IMR-90 (cell line): Measurements from ENCODE around the gene CHST3. TPM values are rescaled to one million over a fixed set of nuclear protein-coding genes. Genes with fewer than 3 reads are reported as not detected.
"Not testable (repeated sequence)": the region's sequence is repeated elsewhere in the genome, so short reads cannot be mapped to it uniquely, and the experiment has no call there.

ENCODE experiments used
- ATAC-seq: fragments of 200-7000 bp; cut with Tn5 transposase; 2 replicates; pipeline ENCODE4 v1.9.1; 2020; ENCODE audit warnings: low read depth, mild to moderate bottlenecking, moderate library complexity
- BruUV-seq: library from RNA; stranded (reverse); fragments of 400-500 nt; replicated peaks from 2 replicates; lab custom pipeline; 2021; lab: Mats Ljungman, UMichigan
- CTCF ChIA-PET: fragments of 300-600 bp; formaldehyde crosslinking; extraction: SDS; loops from one replicate; lab custom pipeline; 2021; ENCODE audit warnings: antibody characterized with exemption; lab: Yijun Ruan, JAX
- POLR2A ChIA-PET: fragments of 300-600 bp; sonication (Branson Sonifier 250); formaldehyde crosslinking; loops from one replicate; lab custom pipeline; 2022; ENCODE audit warnings: antibody characterized with exemption; ENCODE audit not compliant: unreplicated experiment; lab: Charles Lee
- DNase-seq: peaks from one replicate; pipeline ENCODE4 v3.0.0; 2013
- H2AFZ ChIP-seq: replicated peaks from 2 replicates; pipeline ENCODE3; 2013; ENCODE audit warnings: low read length, mild to moderate bottlenecking; ENCODE audit not compliant: poor library complexity
- H2AK5ac ChIP-seq: 2 replicates; pipeline ENCODE4 v1.6.1; 2013; ENCODE audit warnings: low read depth, low read length, inconsistent platforms
- H2AK9ac ChIP-seq: replicated peaks from 2 replicates; pipeline ENCODE3; 2013; ENCODE audit warnings: mild to moderate bottlenecking, low read depth, low read length, moderate library complexity; ENCODE audit not compliant: poor library complexity
- H2BK120ac ChIP-seq: 2 replicates; pipeline ENCODE4 v1.6.1; 2013; ENCODE audit warnings: low read depth, low read length, inconsistent platforms
- H2BK15ac ChIP-seq: 3 replicates; pipeline ENCODE4 v1.6.1; 2013; ENCODE audit warnings: low read depth, low read length, inconsistent platforms
- H2BK20ac ChIP-seq: 2 replicates; pipeline ENCODE4 v1.6.1; 2013; ENCODE audit warnings: low read depth, mild to moderate bottlenecking, inconsistent platforms, low read length, moderate library complexity
- H2BK5ac ChIP-seq: 2 replicates; pipeline ENCODE4 v1.6.1; 2013; ENCODE audit warnings: mild to moderate bottlenecking, low read depth, low read length, inconsistent platforms; ENCODE audit not compliant: poor library complexity, severe bottlenecking
- H3K14ac ChIP-seq: replicated peaks from 2 replicates; pipeline ENCODE4 v1.6.1; 2013; ENCODE audit warnings: low read depth, low read length, inconsistent platforms
- H3K18ac ChIP-seq: 2 replicates; pipeline ENCODE4 v1.6.1; 2013; ENCODE audit warnings: low read depth, low read length, control low read depth
- H3K23ac ChIP-seq: 2 replicates; pipeline ENCODE4 v1.6.1; 2013; ENCODE audit warnings: low read depth, low read length, inconsistent platforms
- H3K27ac ChIP-seq: 2 replicates; pipeline ENCODE4 v1.5.1; 2013; ENCODE audit warnings: mild to moderate bottlenecking, control low read depth, low read length; ENCODE audit not compliant: insufficient read depth
- H3K27me3 ChIP-seq: 2 replicates; pipeline ENCODE4 v1.6.1; 2013; ENCODE audit warnings: low read length; ENCODE audit not compliant: control insufficient read depth, insufficient read depth
- H3K36me3 ChIP-seq: 2 replicates; pipeline ENCODE4 v1.6.1; 2013; ENCODE audit warnings: low read length, mixed read lengths; ENCODE audit not compliant: control insufficient read depth, insufficient read depth
- H3K4ac ChIP-seq: 2 replicates; pipeline ENCODE4 v1.6.1; 2013; ENCODE audit warnings: low read depth, low read length, inconsistent platforms
- H3K4me1 ChIP-seq: 2 replicates; pipeline ENCODE4 v1.6.1; 2013; ENCODE audit warnings: low read length, mixed read lengths; ENCODE audit not compliant: control insufficient read depth, insufficient read depth
- H3K4me2 ChIP-seq: 2 replicates; pipeline ENCODE4 v1.6.1; 2013; ENCODE audit warnings: low read depth, mild to moderate bottlenecking, control low read depth, low read length, moderate library complexity
- H3K4me3 ChIP-seq: 2 replicates; pipeline ENCODE4 v1.5.1; 2013; ENCODE audit warnings: low read depth, mild to moderate bottlenecking, control low read depth, low read length, moderate library complexity; ENCODE audit not compliant: insufficient read depth
- H3K56ac ChIP-seq: 2 replicates; pipeline ENCODE4 v1.6.1; 2013; ENCODE audit warnings: low read length, inconsistent platforms; ENCODE audit not compliant: insufficient read depth; ENCODE audit errors: extremely low read depth
- H3K79me1 ChIP-seq, 2 experiments: 2 replicates each; pipeline ENCODE4 v1.6.1; 2013; ENCODE audit warnings: low read length in 2 of 2, inconsistent platforms in 1 of 2, low read depth in 1 of 2
- H3K9ac ChIP-seq: 2 replicates; pipeline ENCODE4 v1.6.1; 2013; ENCODE audit warnings: low read depth, low read length, control low read depth
- H3K9me1 ChIP-seq: 2 replicates; pipeline ENCODE4 v1.6.1; 2013; ENCODE audit warnings: low read length, inconsistent platforms; ENCODE audit not compliant: insufficient read depth
- H3K9me3 ChIP-seq: 2 replicates; pipeline ENCODE4 v1.6.1; 2013; ENCODE audit warnings: low read length; ENCODE audit not compliant: control insufficient read depth, insufficient read depth
- H4K20me1 ChIP-seq: 2 replicates; pipeline ENCODE4 v1.6.1; 2013; ENCODE audit warnings: low read length, inconsistent platforms; ENCODE audit not compliant: insufficient read depth
- H4K5ac ChIP-seq: 2 replicates; pipeline ENCODE4 v1.6.1; 2013; ENCODE audit warnings: mild to moderate bottlenecking, low read depth, low read length, control low read depth
- H4K8ac ChIP-seq, 2 experiments: 2 replicates each; pipeline ENCODE4 v1.6.1; 2013; ENCODE audit warnings: low read depth in 2 of 2, low read length in 2 of 2, control low read depth in 1 of 2, inconsistent platforms in 1 of 2
- H4K91ac ChIP-seq: 2 replicates; pipeline ENCODE4 v1.6.1; 2013; ENCODE audit warnings: low read depth, low read length, inconsistent platforms; ENCODE audit not compliant: insufficient read depth
- WGBS, 2 experiments: methylation state at CpG; one replicate each; pipeline versions ENCODE4 v1.1.5 to v1.1.7; 2013; ENCODE audit warnings: missing lambda C conversion rate in 2 of 2; ENCODE audit not compliant: insufficient read length in 1 of 2; ENCODE audit errors: extremely low coverage in 2 of 2; 5-methylcytosine and 5-hydroxymethylcytosine counted together
- dilution Hi-C: fragments of 300-500 bp; cut with HindIII; formaldehyde crosslinking; loops from one replicate; pipeline ENCODE4 v1.14.3; 2018; ENCODE audit warnings: low sequenced_read_pairs; ENCODE audit not compliant: unreplicated experiment
- in situ Hi-C: fragments of 300-500 bp; cut with MboI; formaldehyde crosslinking; loops from 3 replicates; pipeline ENCODE4 v1.14.3; 2019; ENCODE audit warnings: low sequenced_read_pairs, inconsistent platforms, mixed read lengths
- intact Hi-C: fragments of 100-400 bp; cut with micrococcal nuclease; formaldehyde crosslinking; loops from 2 replicates; pipeline ENCODE4 v1.10.0; 2022
- polyA plus RNA-seq, 3 experiments: library from polyadenylated mRNA; depleted of rRNA; stranded (reverse); fragments of >200 nt; gene quantifications; 2 replicates each; pipeline ENCODE4 v1.2.3, GENCODE V29; 2012; ENCODE audit warnings: low replicate concordance in 1 of 3
- total RNA-seq: library from RNA; depleted of rRNA; stranded (reverse); fragments of >200 nt; gene quantifications from 2 replicates; pipeline ENCODE4 v1.2.3, GENCODE V29; 2012

Gene CHST3
- total and polyA plus RNA-seq, 2 of the 4 experiments (the other 2 are of a cell fraction) = 8.6 to 9.0 TPM

GRCh38 chr10:71919956-71920539 is 44.1 kb upstream of the CHST3 start:
- H3K27me3 ChIP-seq, H3K18ac ChIP-seq, H2AK9ac ChIP-seq, H3K4ac ChIP-seq, H2AK5ac ChIP-seq, H3K56ac ChIP-seq, H2AFZ ChIP-seq, CTCF ChIA-PET, H4K91ac ChIP-seq, H3K9me3 ChIP-seq, H2BK120ac ChIP-seq, ATAC-seq, in situ Hi-C loops, DNase-seq, H2BK20ac ChIP-seq, BruUV-seq, H2BK5ac ChIP-seq, H3K14ac ChIP-seq, H3K4me3 ChIP-seq, intact Hi-C loops, H3K23ac ChIP-seq, POLR2A ChIA-PET, H4K5ac ChIP-seq, H3K9ac ChIP-seq, H4K8ac ChIP-seq, H4K20me1 ChIP-seq, H3K79me1 ChIP-seq, H3K36me3 ChIP-seq, H2BK15ac ChIP-seq, H3K4me2 ChIP-seq, dilution Hi-C loops: not testable (repeated sequence)
- Histone ChIP-seq H3K9me1 (peaks cover 13% of the 10 kb centered on the region), H3K27ac (peak overlapping the region; percentile 63; the same call in 1 of the 2 replicates), H3K4me1 (peaks cover 15% of the 10 kb centered on the region; the same call in 1 of the 2 replicates)
- WGBS, 2 experiments = no CpG with 5 or more reads among the region's 7 CpGs
